Measurements from ENCODE around the gene CARD8. TPM values are rescaled to one million over a fixed set of nuclear protein-coding genes. Genes with fewer than 3 reads are reported as not detected.

Gene CARD8
- total RNA-seq, 6 donors from 2014 or later = 35.1 to 138 (median 77.8) TPM

GRCh38 chr19:48181505-48181904, 74.2 kb downstream of the CARD8 start:
- no peak for DNase-seq
- no peak overlapping the region for H3K27ac ChIP-seq
- no peak overlapping the region for H3K4me3 ChIP-seq
- TF ChIP-seq POLR2AphosphoS5 (IDR thresholded peaks at IDR 0.05) = no peak
- TF ChIP-seq EP300 (IDR thresholded peaks at IDR 0.05) = no peak
- TF ChIP-seq, protein P1, sequence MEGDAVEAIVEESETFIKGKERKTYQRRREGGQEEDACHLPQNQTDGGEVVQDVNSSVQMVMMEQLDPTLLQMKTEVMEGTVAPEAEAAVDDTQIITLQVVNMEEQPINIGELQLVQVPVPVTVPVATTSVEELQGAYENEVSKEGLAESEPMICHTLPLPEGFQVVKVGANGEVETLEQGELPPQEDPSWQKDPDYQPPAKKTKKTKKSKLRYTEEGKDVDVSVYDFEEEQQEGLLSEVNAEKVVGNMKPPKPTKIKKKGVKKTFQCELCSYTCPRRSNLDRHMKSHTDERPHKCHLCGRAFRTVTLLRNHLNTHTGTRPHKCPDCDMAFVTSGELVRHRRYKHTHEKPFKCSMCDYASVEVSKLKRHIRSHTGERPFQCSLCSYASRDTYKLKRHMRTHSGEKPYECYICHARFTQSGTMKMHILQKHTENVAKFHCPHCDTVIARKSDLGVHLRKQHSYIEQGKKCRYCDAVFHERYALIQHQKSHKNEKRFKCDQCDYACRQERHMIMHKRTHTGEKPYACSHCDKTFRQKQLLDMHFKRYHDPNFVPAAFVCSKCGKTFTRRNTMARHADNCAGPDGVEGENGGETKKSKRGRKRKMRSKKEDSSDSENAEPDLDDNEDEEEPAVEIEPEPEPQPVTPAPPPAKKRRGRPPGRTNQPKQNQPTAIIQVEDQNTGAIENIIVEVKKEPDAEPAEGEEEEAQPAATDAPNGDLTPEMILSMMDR (IDR thresholded peaks at IDR 0.05) = no peak
- TF ChIP-seq POLR2A (IDR thresholded peaks at IDR 0.05) = no peak
- peaks cover 0 to 12% (median 3%) of the 10 kb centered on the region in 4 donors for H3K9me3 ChIP-seq
- no peak for ATAC-seq (ENCODE audit: low FRiP score in 2 of 2)
- no peaks in the 10 kb centered on the region for H3K27me3 ChIP-seq
- WGBS, 2 donors = 92 to 96% methylated on average over 5 of the region's 5 CpGs
- H3K4me1 ChIP-seq = no peaks in the 10 kb centered on the region
- peaks cover 0 to 20% (median 0%) of the 10 kb centered on the region in 4 donors for H3K36me3 ChIP-seq

- TF ChIP-seq, protein P1 (IDR thresholded peaks at IDR 0.05) = no peak
- TF ChIP-seq POLR2A (IDR thresholded peaks at IDR 0.05) = no peak
- TF ChIP-seq POLR2AphosphoS5 (IDR thresholded peaks at IDR 0.05) = no peak
- TF ChIP-seq EP300 (IDR thresholded peaks at IDR 0.05) = no peak
- Histone ChIP-seq H3K4me3 (no peak overlapping the region), H3K36me3 (peaks cover 0 to 40% (median 16%) of the 10 kb centered on the region in 4 donors), H3K27me3 (no peaks in the 10 kb centered on the region), H3K27ac (no peak overlapping the region), H3K4me1 (peaks cover 2 to 8% (median 4%) of the 10 kb centered on the region in 4 donors), H3K9me3 (peaks cover 0 to under 1% (median under 1%) of the 10 kb centered on the region in 4 donors)
- DNase-seq (no peak), ATAC-seq (ENCODE audit: low FRiP score in 2 of 2) (no peak)
- WGBS, 2 donors = 81 to 98% methylated on average over 3 of the region's 3 CpGs
Measured at GRCh38 chr19:48176226-48176625, 79.5 kb downstream of the CARD8 start.

GRCh38 chr19:48175578-48175977, 80.1 kb downstream of the CARD8 start:
- Histone ChIP-seq H3K9me3 (no peaks in the 10 kb centered on the region), H3K4me3 (no peak overlapping the region), H3K4me1 (peaks cover 6 to 13% (median 9%) of the 10 kb centered on the region in 4 donors), H3K36me3 (peaks cover 0 to 40% (median 16%) of the 10 kb centered on the region in 4 donors), H3K27me3 (no peaks in the 10 kb centered on the region), H3K27ac (no peak overlapping the region)
- TF ChIP-seq POLR2A (IDR thresholded peaks at IDR 0.05) (no peak), EP300 (IDR thresholded peaks at IDR 0.05) (no peak), POLR2AphosphoS5 (IDR thresholded peaks at IDR 0.05) (no peak)
- TF ChIP-seq, protein P1 (IDR thresholded peaks at IDR 0.05) = no peak
- no peak for ATAC-seq (ENCODE audit: low FRiP score in 2 of 2)
- no peak for DNase-seq
- WGBS, 2 donors = 88 to 89% methylated on average over 10 of the region's 10 CpGs

DNA sequence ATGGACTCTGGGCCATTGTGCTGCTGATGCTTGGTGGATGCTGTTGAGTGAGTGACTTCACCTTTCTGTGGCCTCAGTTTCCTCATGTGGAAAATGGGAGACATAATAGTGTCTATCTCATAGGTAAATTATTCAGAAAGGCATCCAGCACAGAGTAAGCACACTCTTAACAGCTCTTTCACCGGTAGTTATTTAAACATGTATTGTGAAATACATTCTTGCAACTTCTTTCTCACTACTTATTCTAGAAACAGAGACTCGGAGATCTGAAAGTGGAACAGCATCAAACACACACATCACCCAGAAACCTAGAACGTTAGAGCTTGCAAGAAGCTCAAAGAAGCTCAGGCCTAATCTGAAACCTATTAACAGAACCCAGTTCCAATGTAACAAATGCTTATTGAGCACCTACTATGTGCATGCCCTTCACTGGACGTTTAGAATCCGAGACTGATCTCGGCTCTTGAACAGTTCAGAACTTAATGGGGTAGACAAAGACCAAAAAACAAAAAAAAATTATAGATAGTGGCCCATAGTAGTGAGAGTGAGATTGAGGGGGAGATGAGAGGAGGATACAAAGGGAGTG, 81.2 kb downstream of the CARD8 start:
- no peaks in the 10 kb centered on the region for H3K9me3 ChIP-seq
- DNase-seq (no peak), ATAC-seq (ENCODE audit: low FRiP score in 2 of 2) (no peak)
- no peak overlapping the region for H3K27ac ChIP-seq
- no peak overlapping the region for H3K4me3 ChIP-seq
- peaks cover 0 to 32% (median 16%) of the 10 kb centered on the region in 4 donors for H3K36me3 ChIP-seq
- H3K4me1 ChIP-seq = peaks cover 6 to 14% (median 9%) of the 10 kb centered on the region in 4 donors
- H3K27me3 ChIP-seq = no peaks in the 10 kb centered on the region
- WGBS, 2 donors = 55 to 80% methylated on average over 6 of the region's 6 CpGs
- TF ChIP-seq EP300 (IDR thresholded peaks at IDR 0.05) (no peak), POLR2A (IDR thresholded peaks at IDR 0.05) (no peak), POLR2AphosphoS5 (IDR thresholded peaks at IDR 0.05) (no peak)
- TF ChIP-seq, protein P1 (IDR thresholded peaks at IDR 0.05) = no peak

DNA sequence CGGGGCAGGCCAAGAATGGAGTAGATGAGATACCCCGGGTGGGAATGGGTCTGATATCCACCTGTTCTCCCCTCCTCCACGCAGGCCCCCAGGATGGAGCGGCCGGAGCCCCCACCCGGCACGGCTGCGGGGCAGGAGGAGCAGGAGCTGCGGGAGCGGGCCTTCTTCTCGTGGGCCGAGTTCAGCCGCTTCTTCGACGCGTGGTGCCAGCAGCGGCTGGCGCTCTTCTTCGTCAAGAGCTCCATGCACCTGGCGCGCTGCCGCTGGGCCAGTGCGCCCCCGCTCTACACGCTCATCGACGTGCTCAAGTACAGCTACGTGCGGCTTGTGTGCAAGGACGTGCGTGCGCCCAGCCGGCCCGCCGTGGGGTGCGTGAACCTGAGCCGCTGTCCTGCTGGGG, 84.0 kb downstream of the CARD8 start:
- WGBS, 2 donors = 89 to 92% methylated on average over 18 to 25 of the region's 37 CpGs
- peak in 1 of 2 donors; percentile 87 for DNase-seq

More for the DNA sequence above, 84.0 kb downstream of the CARD8 start:
- H3K27ac ChIP-seq = no peak overlapping the region
- H3K27me3 ChIP-seq = no peaks in the 10 kb centered on the region
- TF ChIP-seq, protein P1 (IDR thresholded peaks at IDR 0.05) = no peak
- no peak for TF ChIP-seq POLR2AphosphoS5 (IDR thresholded peaks at IDR 0.05)
- TF ChIP-seq EP300 (IDR thresholded peaks at IDR 0.05) = no peak
- TF ChIP-seq POLR2A (IDR thresholded peaks at IDR 0.05) = no peak
- H3K4me1 ChIP-seq = peaks cover 6 to 21% (median 12%) of the 10 kb centered on the region in 4 donors
- no peak for ATAC-seq (ENCODE audit: low FRiP score in 2 of 2)
- H3K9me3 ChIP-seq = no peaks in the 10 kb centered on the region
- no peak overlapping the region for H3K4me3 ChIP-seq
- H3K36me3 ChIP-seq = peaks cover 0 to 28% (median 16%) of the 10 kb centered on the region in 4 donors

All from upper lobe of left lung (tissue), 6 donors.